Natural killer cell (primary cell): ENCODE measurements around the gene DNAH7. TPM values are rescaled to one million over a fixed set of nuclear protein-coding genes. Genes with fewer than 3 reads are reported as not detected.

Experiments used
- ATAC-seq, 3 donors: fragments of 150-1000 bp in 2 of 3; fragments of 200-7000 bp in 1 of 3; cut with Tn5 transposase; 1 replicate in 1 of 3; 2 replicates in 2 of 3; pipeline ENCODE4 v1.10.0; 2021; ENCODE audit warnings: mild to moderate bottlenecking in 2 of 3, moderate library complexity in 2 of 3
- DNase-seq, 2 donors: peaks; one replicate each; pipeline versions ENCODE4 v3.0.0 to v3.0.0-alpha.2; 2013 to 2021; ENCODE audit warnings: mixed read lengths in 1 of 2
- H3K27ac ChIP-seq: one replicate; pipeline ENCODE4 v1.5.1; 2013; ENCODE audit warnings: mild to moderate bottlenecking, low read length
- H3K27me3 ChIP-seq: one replicate; pipeline ENCODE4 v1.6.1; 2013; ENCODE audit warnings: low read length; ENCODE audit not compliant: control insufficient read depth, insufficient read depth
- H3K36me3 ChIP-seq: one replicate; pipeline ENCODE4 v1.6.1; 2013; ENCODE audit warnings: low read length; ENCODE audit not compliant: control insufficient read depth, insufficient read depth
- H3K4me1 ChIP-seq: one replicate; pipeline ENCODE4 v1.6.1; 2013; ENCODE audit warnings: low read length; ENCODE audit not compliant: control insufficient read depth, insufficient read depth
- H3K4me3 ChIP-seq: one replicate; pipeline ENCODE4 v1.5.1; 2013; ENCODE audit warnings: low read length
- H3K9me3 ChIP-seq: one replicate; pipeline ENCODE4 v1.6.1; 2013; ENCODE audit warnings: low read length; ENCODE audit not compliant: control insufficient read depth, insufficient read depth
- H3K27ac Mint-ChIP-seq, 2 donors: one replicate each; pipeline ENCODE4 v1.8.0; 2022; ENCODE audit warnings: mild to moderate bottlenecking in 2 of 2, mixed read lengths in 2 of 2, moderate library complexity in 1 of 2
- H3K27me3 Mint-ChIP-seq, 2 donors: one replicate each; pipeline ENCODE4 v1.8.0; 2022; ENCODE audit warnings: low read depth in 2 of 2, mixed read lengths in 2 of 2
- H3K36me3 Mint-ChIP-seq: one replicate; pipeline ENCODE4 v1.8.0; 2022; ENCODE audit warnings: mixed read lengths
- H3K4me1 Mint-ChIP-seq, 2 donors: one replicate each; pipeline ENCODE4 v1.8.0; 2022; ENCODE audit warnings: mixed read lengths in 2 of 2
- H3K4me3 Mint-ChIP-seq: one replicate; pipeline ENCODE4 v1.8.0; 2022; ENCODE audit warnings: mild to moderate bottlenecking, moderate library complexity, mixed read lengths
- H3K9me3 Mint-ChIP-seq, 2 donors: one replicate each; pipeline ENCODE4 v1.8.0; 2022; ENCODE audit warnings: mixed read lengths in 2 of 2
- WGBS: methylation state at CpG from one replicate; pipeline ENCODE4 v1.1.7; 2013; ENCODE audit warnings: missing lambda C conversion rate; ENCODE audit not compliant: insufficient coverage; 5-methylcytosine and 5-hydroxymethylcytosine counted together
- intact Hi-C: fragments of 100-400 bp; cut with micrococcal nuclease; formaldehyde crosslinking; loops from one replicate; pipeline ENCODE4 v1.14.2; 2022
- total RNA-seq, 4 donors: library from RNA; stranded (reverse); fragments of 120-200 nt in 1 of 4; gene quantifications; one replicate each; pipeline versions ENCODE4 v1.2.3 to v1.2.4, GENCODE V29; 2013 to 2022
- TF ChIP-seq, protein P1 (sequence below): fragments of 200-600 bp; IDR thresholded peaks from one replicate; pipeline ENCODE4 v1.8.0; 2022; ENCODE audit warnings: antibody characterized with exemption

The DNAH7 gene
- total RNA-seq, 3 donors from 2014 or later (not counting 1 experiment from before 2014, with no cell fraction given), result 0.07 to 0.20 TPM; not detected in 1

- no CpG with 5 or more reads among the region's 1 CpG for WGBS
- H3K4me3 ChIP-seq, result no peak overlapping the region
- no peaks in the 10 kb centered on the region for H3K36me3 ChIP-seq
These were observed 230.6 kb downstream of the DNAH7 start for GRCh38 chr2:195838002-195838401.

GRCh38 chr2:195836002-195836401, 232.6 kb downstream of the DNAH7 start:
- Histone ChIP-seq H3K9me3 (no peaks in the 10 kb centered on the region), H3K27me3 (no peaks in the 10 kb centered on the region), H3K4me1 (no peaks in the 10 kb centered on the region), H3K27ac (no peak overlapping the region), H3K36me3 (no peaks in the 10 kb centered on the region), H3K4me3 (no peak overlapping the region)
- Mint-ChIP-seq H3K9me3 (peaks cover 0 to 2% of the 10 kb centered on the region in 2 donors), H3K27ac (no peak overlapping the region), H3K4me3 (no peak overlapping the region), H3K4me1 (no peaks in the 10 kb centered on the region), H3K27me3 (peaks cover 0 to 21% of the 10 kb centered on the region in 2 donors), H3K36me3 (no peaks in the 10 kb centered on the region)
- ATAC-seq (no peak), DNase-seq (no peak)
- TF ChIP-seq, protein P1, sequence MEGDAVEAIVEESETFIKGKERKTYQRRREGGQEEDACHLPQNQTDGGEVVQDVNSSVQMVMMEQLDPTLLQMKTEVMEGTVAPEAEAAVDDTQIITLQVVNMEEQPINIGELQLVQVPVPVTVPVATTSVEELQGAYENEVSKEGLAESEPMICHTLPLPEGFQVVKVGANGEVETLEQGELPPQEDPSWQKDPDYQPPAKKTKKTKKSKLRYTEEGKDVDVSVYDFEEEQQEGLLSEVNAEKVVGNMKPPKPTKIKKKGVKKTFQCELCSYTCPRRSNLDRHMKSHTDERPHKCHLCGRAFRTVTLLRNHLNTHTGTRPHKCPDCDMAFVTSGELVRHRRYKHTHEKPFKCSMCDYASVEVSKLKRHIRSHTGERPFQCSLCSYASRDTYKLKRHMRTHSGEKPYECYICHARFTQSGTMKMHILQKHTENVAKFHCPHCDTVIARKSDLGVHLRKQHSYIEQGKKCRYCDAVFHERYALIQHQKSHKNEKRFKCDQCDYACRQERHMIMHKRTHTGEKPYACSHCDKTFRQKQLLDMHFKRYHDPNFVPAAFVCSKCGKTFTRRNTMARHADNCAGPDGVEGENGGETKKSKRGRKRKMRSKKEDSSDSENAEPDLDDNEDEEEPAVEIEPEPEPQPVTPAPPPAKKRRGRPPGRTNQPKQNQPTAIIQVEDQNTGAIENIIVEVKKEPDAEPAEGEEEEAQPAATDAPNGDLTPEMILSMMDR, result no peak
- intact Hi-C loops, result no loop called here
- 89% methylated on average over 2 of the region's 2 CpGs for WGBS

More at GRCh38 chr2:195838002-195838401, 230.6 kb downstream of the DNAH7 start:
- no peaks in the 10 kb centered on the region for H3K27me3 ChIP-seq
- H3K36me3 Mint-ChIP-seq, result no peaks in the 10 kb centered on the region
- H3K4me1 Mint-ChIP-seq, result peaks cover 5% of the 10 kb centered on the region in 2 donors
- H3K4me3 Mint-ChIP-seq, result no peak overlapping the region
- TF ChIP-seq, protein P1, result no peak
- no peaks in the 10 kb centered on the region for H3K9me3 ChIP-seq
- ATAC-seq (no peak), DNase-seq (no peak)
- H3K27ac Mint-ChIP-seq, result no peak overlapping the region
- no peak overlapping the region for H3K27ac ChIP-seq
- peaks cover 0 to 2% of the 10 kb centered on the region in 2 donors for H3K9me3 Mint-ChIP-seq
- intact Hi-C loops, result no loop called here
- no peaks in the 10 kb centered on the region for H3K4me1 ChIP-seq
- peaks cover 0 to 21% of the 10 kb centered on the region in 2 donors for H3K27me3 Mint-ChIP-seq

- H3K27me3 ChIP-seq, result no peaks in the 10 kb centered on the region
- no peak overlapping the region for H3K4me3 ChIP-seq
- TF ChIP-seq, protein P1, result no peak
- H3K4me1 ChIP-seq, result no peaks in the 10 kb centered on the region
- Mint-ChIP-seq H3K9me3 (peaks cover 0 to 2% of the 10 kb centered on the region in 2 donors), H3K4me3 (no peak overlapping the region), H3K27ac (no peak overlapping the region), H3K27me3 (peaks cover 0 to 21% of the 10 kb centered on the region in 2 donors), H3K4me1 (no peaks in the 10 kb centered on the region), H3K36me3 (no peaks in the 10 kb centered on the region)
- no peaks in the 10 kb centered on the region for H3K36me3 ChIP-seq
- no peak overlapping the region for H3K27ac ChIP-seq
- DNase-seq (no peak), ATAC-seq (no peak)
- intact Hi-C loops, result no loop called here
- no CpG with 5 or more reads among the region's 1 CpG for WGBS
- no peaks in the 10 kb centered on the region for H3K9me3 ChIP-seq
These were observed 233.8 kb downstream of the DNAH7 start for GRCh38 chr2:195834836-195835235.
